GM23248 (cell line): Measurements from ENCODE around the gene NUMA1. TPM values are rescaled to one million over a fixed set of nuclear protein-coding genes. Genes with fewer than 3 reads are reported as not detected.

Source experiments
- DNase-seq: peaks from one replicate; pipeline ENCODE4 v3.0.0-alpha.2; 2015
- H2AFZ ChIP-seq: fragments of 200-600 bp; sonication (generic); 2 replicates; pipeline ENCODE4 v1.6.1; 2016; ENCODE audit warnings: antibody characterized with exemption
- H3F3A ChIP-seq: fragments of 200-600 bp; sonication (generic); 2 replicates; pipeline ENCODE4 v1.6.1; 2016; ENCODE audit warnings: mild to moderate bottlenecking, antibody characterized with exemption, mixed run types; ENCODE audit not compliant: insufficient read depth
- H3K27ac ChIP-seq: fragments of 200-600 bp; sonication (generic); 2 replicates; pipeline ENCODE4 v1.5.1; 2016; ENCODE audit warnings: mild to moderate bottlenecking
- H3K27me3 ChIP-seq: fragments of 200-600 bp; sonication (generic); replicated peaks from 2 replicates; pipeline ENCODE4 v1.6.1; 2016; ENCODE audit warnings: mild to moderate bottlenecking; ENCODE audit not compliant: insufficient read depth
- H3K36me3 ChIP-seq: fragments of 200-600 bp; sonication (generic); 2 replicates; pipeline ENCODE4 v1.6.1; 2016; ENCODE audit warnings: low read depth, mild to moderate bottlenecking
- H3K4me1 ChIP-seq: fragments of 200-600 bp; sonication (generic); 2 replicates; pipeline ENCODE4 v1.6.1; 2016; ENCODE audit warnings: mild to moderate bottlenecking; ENCODE audit not compliant: insufficient read depth
- H3K4me2 ChIP-seq: fragments of 200-600 bp; sonication (generic); one replicate; pipeline ENCODE4 v1.6.1; 2016; ENCODE audit warnings: mild to moderate bottlenecking; ENCODE audit not compliant: unreplicated experiment
- H3K4me3 ChIP-seq: fragments of 200-600 bp; sonication (generic); 2 replicates; pipeline ENCODE4 v1.5.1; 2016; ENCODE audit warnings: mild to moderate bottlenecking
- H3K79me2 ChIP-seq: fragments of 200-600 bp; sonication (generic); 2 replicates; pipeline ENCODE4 v1.6.1; 2016; ENCODE audit warnings: mild to moderate bottlenecking; ENCODE audit not compliant: insufficient read depth
- H3K9ac ChIP-seq: fragments of 200-600 bp; sonication (generic); 2 replicates; pipeline ENCODE4 v1.6.1; 2016; ENCODE audit warnings: mild to moderate bottlenecking
- H3K9me2 ChIP-seq: fragments of 200-600 bp; sonication (generic); 2 replicates; pipeline ENCODE4 v1.6.1; 2016; ENCODE audit warnings: mixed run types, mild to moderate bottlenecking, moderate library complexity; ENCODE audit not compliant: insufficient read depth
- H3K9me3 ChIP-seq: fragments of 200-600 bp; sonication (generic); one replicate; pipeline ENCODE4 v1.6.1; 2017; ENCODE audit warnings: low read depth
- H4K20me1 ChIP-seq: fragments of 200-600 bp; sonication (generic); 2 replicates; pipeline ENCODE4 v1.6.0; 2016; ENCODE audit not compliant: insufficient read depth
- EZH2 ChIP-seq: fragments of 200-600 bp; sonication (generic); IDR thresholded peaks from 2 replicates; pipeline ENCODE4 v1.6.1; 2018; ENCODE audit warnings: antibody characterized with exemption, mild to moderate bottlenecking; ENCODE audit not compliant: insufficient read depth, poor library complexity, severe bottlenecking
- EZH2phosphoT487 ChIP-seq: fragments of 200-600 bp; sonication (generic); IDR thresholded peaks from 2 replicates; pipeline ENCODE4 v1.6.1; 2018; ENCODE audit warnings: antibody characterized with exemption, moderate library complexity, mild to moderate bottlenecking, low read depth; ENCODE audit not compliant: insufficient read depth
- WGBS, 2 experiments: methylation state at CpG; one replicate each; pipeline ENCODE4 v1.1.6; 2015 to 2017; ENCODE audit warnings: low lambda C conversion rate in 2 of 2, low coverage in 1 of 2; ENCODE audit errors: missing lambda C conversion rate in 2 of 2; 5-methylcytosine and 5-hydroxymethylcytosine counted together
- in situ Hi-C: fragments of 300-500 bp; cut with MboI; formaldehyde crosslinking; loops from 2 replicates; pipeline ENCODE4 v1.15.0; 2020
- polyA plus RNA-seq: library from polyadenylated mRNA; unstranded; fragments of >200 nt; fragmentation: Nextera tagmentation; extraction: Ambion mirVana; gene quantifications from 2 replicates; pipeline ENCODE4 v1.2.1, GENCODE V29; 2016
- total RNA-seq: library from RNA; depleted of rRNA; stranded (reverse); fragments of >200 nt; shearing (Covaris generic); gene quantifications from 2 replicates; pipeline ENCODE4 v1.2.3, GENCODE V29; 2014

Gene NUMA1
- total and polyA plus RNA-seq, 2 experiments from 2014 or later, result 51.5 to 124 TPM

- Histone ChIP-seq H3K9me3 (no peaks in the 10 kb centered on the region), H3K36me3 (peaks cover 10% of the 10 kb centered on the region; the same call in 1 of the 2 replicates), H3K79me2 (peaks cover 3% of the 10 kb centered on the region; the same call in 1 of the 2 replicates), H3K9me2 (no peaks in the 10 kb centered on the region), H3K4me2 (no peak overlapping the region), H3K4me1 (no peaks in the 10 kb centered on the region), H3K9ac (no peak overlapping the region), H2AFZ (no peak overlapping the region), H3K27me3 (no peaks in the 10 kb centered on the region), H3K27ac (no peak overlapping the region), H4K20me1 (no peaks in the 10 kb centered on the region), H3K4me3 (no peak overlapping the region), H3F3A (no peaks in the 10 kb centered on the region)
- no peak for DNase-seq
- 59 to 70% methylated on average over 3 of the region's 3 CpGs for WGBS, 2 experiments
- in situ Hi-C loops, result no loop called here
- no peak for TF ChIP-seq EZH2phosphoT487
- TF ChIP-seq EZH2, result no peak
Measured at GRCh38 chr11:71994786-71995185, 85.6 kb downstream of the NUMA1 start.

- TF ChIP-seq EZH2 (no peak), EZH2phosphoT487 (no peak)
- 82 to 88% methylated on average over 3 of the region's 3 CpGs for WGBS, 2 experiments
- Histone ChIP-seq H3K79me2 (peaks cover 11% of the 10 kb centered on the region; the same call in 1 of the 2 replicates), H2AFZ (no peak overlapping the region), H3K9ac (no peak overlapping the region), H4K20me1 (no peaks in the 10 kb centered on the region), H3K4me3 (no peak overlapping the region), H3K9me2 (no peaks in the 10 kb centered on the region), H3K4me2 (no peak overlapping the region), H3K4me1 (peaks cover 14% of the 10 kb centered on the region), H3K36me3 (peaks cover 10% of the 10 kb centered on the region; the same call in 1 of the 2 replicates), H3F3A (peaks cover 8% of the 10 kb centered on the region), H3K27me3 (no peaks in the 10 kb centered on the region), H3K27ac (no peak overlapping the region), H3K9me3 (no peaks in the 10 kb centered on the region)
- in situ Hi-C loops, result no loop called here
- DNase-seq, result no peak
Measured at GRCh38 chr11:71992136-71992730, 88.1 kb downstream of the NUMA1 start.

GRCh38 chr11:71991494-71991893 is 88.8 kb downstream of the NUMA1 start:
- Histone ChIP-seq H3K9ac (no peak overlapping the region), H3K9me3 (no peaks in the 10 kb centered on the region), H3K4me3 (no peak overlapping the region), H3K9me2 (no peaks in the 10 kb centered on the region), H3K36me3 (peaks cover 10% of the 10 kb centered on the region; the same call in 1 of the 2 replicates), H2AFZ (no peak overlapping the region), H3F3A (peaks cover 13% of the 10 kb centered on the region), H3K27ac (no peak overlapping the region), H3K4me2 (no peak overlapping the region), H3K79me2 (peaks cover 11% of the 10 kb centered on the region; the same call in 1 of the 2 replicates), H3K4me1 (peaks cover 15% of the 10 kb centered on the region), H4K20me1 (no peaks in the 10 kb centered on the region), H3K27me3 (no peaks in the 10 kb centered on the region)
- TF ChIP-seq EZH2phosphoT487, result no peak
- 97 to 100% methylated on average over 3 of the region's 3 CpGs for WGBS, 2 experiments
- no peak for DNase-seq
- in situ Hi-C loops, result no loop called here

GRCh38 chr11:71990701-71991100 is 89.6 kb downstream of the NUMA1 start:
- H3K4me2 ChIP-seq, result no peak overlapping the region
- in situ Hi-C loops, result no loop called here
- H3K9ac ChIP-seq, result no peak overlapping the region
- H3F3A ChIP-seq, result peaks cover 13% of the 10 kb centered on the region
- H3K79me2 ChIP-seq, result peaks cover 11% of the 10 kb centered on the region; the same call in 1 of the 2 replicates
- H3K9me2 ChIP-seq, result no peaks in the 10 kb centered on the region
- no peak for TF ChIP-seq EZH2phosphoT487
- no peak for TF ChIP-seq EZH2
- no peak overlapping the region for H3K27ac ChIP-seq
- H3K9me3 ChIP-seq, result no peaks in the 10 kb centered on the region
- H3K4me3 ChIP-seq, result no peak overlapping the region
- DNase-seq, result no peak
- H3K36me3 ChIP-seq, result peaks cover 10% of the 10 kb centered on the region; the same call in 1 of the 2 replicates
- no peaks in the 10 kb centered on the region for H4K20me1 ChIP-seq
- no peaks in the 10 kb centered on the region for H3K27me3 ChIP-seq
- WGBS, 2 experiments, result 53% methylated on average over 3 of the region's 3 CpGs
- H3K4me1 ChIP-seq, result peaks cover 15% of the 10 kb centered on the region
- H2AFZ ChIP-seq, result no peak overlapping the region
